ENCODE results near the gene SPOPL.

- no peak for TF ChIP-seq CTCF (tag by site-specific recombination; IDR thresholded peaks at IDR 0.05)
- no peak for TF ChIP-seq ZNF621 (tag by site-specific recombination; IDR thresholded peaks at IDR 0.05)
- TF ChIP-seq ZNF670 (tag by site-specific recombination; IDR thresholded peaks at IDR 0.05; ENCODE audit: low read depth), result no peak
- TF ChIP-seq PATZ1 (tag by site-specific recombination; IDR thresholded peaks at IDR 0.05), result no peak
- no peak for TF ChIP-seq ZNF112 (tag by site-specific recombination; IDR thresholded peaks at IDR 0.05)
- no peak for TF ChIP-seq REST (tag by site-specific recombination; IDR thresholded peaks at IDR 0.05)
- no peak for TF ChIP-seq ZNF704 (tag by site-specific recombination; IDR thresholded peaks at IDR 0.05)
- TF ChIP-seq ZBTB21 (tag by site-specific recombination; IDR thresholded peaks at IDR 0.05), result no peak
- no peak for TF ChIP-seq ZBTB7A (tag by site-specific recombination; IDR thresholded peaks at IDR 0.05; ENCODE audit: low read depth)
- TF ChIP-seq ZNF404 (tag by site-specific recombination; IDR thresholded peaks at IDR 0.05), result no peak
- no peak for TF ChIP-seq ZFHX2 (tag by site-specific recombination; conservative IDR thresholded peaks at IDR 0.05)
- no peak for TF ChIP-seq ZNF555 (tag by site-specific recombination; conservative IDR thresholded peaks at IDR 0.05)
- TF ChIP-seq ZNF26 (tag by site-specific recombination; IDR thresholded peaks at IDR 0.05), result no peak
Measured at GRCh38 chr2:138476186-138476585, 25.4 kb upstream of the SPOPL start.
